Activated T-cell treated with anti-CD3 and anti-CD28 coated beads for 48 hours (primary cell): ENCODE data around the gene CTXN2.

Experiments used
- DNase-seq: peaks from one replicate; pipeline ENCODE4 v3.0.0-alpha.2; 2020; ENCODE audit warnings: low read depth

CTXN2 gene

GRCh38 chr15:48222627-48223026, 31.2 kb downstream of the CTXN2 start:
- no peak for DNase-seq

GRCh38 chr15:48225771-48226170, 34.3 kb downstream of the CTXN2 start:
- no peak for DNase-seq

DNA sequence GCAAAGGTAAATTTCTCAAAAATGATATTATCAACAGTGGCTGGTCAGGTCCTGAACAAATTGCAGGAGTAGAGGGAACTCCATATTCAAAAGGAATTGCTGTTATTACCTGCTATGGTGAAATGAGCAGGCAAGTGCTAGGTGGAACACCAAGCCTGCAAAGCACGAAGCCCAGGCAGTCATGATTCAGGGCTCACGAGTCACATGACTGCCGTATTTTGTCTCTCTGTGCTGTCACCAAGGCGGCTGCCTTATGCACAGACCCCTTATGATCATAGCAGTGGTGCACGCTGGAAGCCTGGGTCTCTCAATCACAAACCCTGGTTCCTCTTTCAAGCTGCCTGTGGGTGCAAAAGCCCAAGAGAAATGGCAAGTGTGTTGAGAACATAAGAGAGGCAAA, 39.0 kb downstream of the CTXN2 start:
- no peak for DNase-seq

DNA sequence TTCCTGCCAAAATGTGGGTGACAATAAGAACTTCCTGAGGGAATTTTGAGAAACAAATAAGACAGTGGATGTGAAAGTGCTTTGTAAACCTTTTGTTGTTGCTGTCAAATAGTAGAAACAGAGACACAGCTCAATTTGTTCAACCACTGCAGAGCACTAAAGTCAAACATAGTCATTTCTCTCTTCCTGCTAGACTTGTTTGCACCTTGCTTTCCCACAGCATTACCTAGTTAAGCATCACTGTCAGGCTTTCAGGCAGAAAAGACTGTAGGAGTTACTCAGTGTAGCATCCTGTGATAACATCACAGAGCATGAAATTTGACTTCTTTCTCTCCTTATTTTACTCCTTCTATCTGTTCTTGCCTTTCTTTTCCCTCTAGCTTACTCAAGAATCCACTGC, 41.8 kb downstream of the CTXN2 start:
- DNase-seq, result no peak

DNA sequence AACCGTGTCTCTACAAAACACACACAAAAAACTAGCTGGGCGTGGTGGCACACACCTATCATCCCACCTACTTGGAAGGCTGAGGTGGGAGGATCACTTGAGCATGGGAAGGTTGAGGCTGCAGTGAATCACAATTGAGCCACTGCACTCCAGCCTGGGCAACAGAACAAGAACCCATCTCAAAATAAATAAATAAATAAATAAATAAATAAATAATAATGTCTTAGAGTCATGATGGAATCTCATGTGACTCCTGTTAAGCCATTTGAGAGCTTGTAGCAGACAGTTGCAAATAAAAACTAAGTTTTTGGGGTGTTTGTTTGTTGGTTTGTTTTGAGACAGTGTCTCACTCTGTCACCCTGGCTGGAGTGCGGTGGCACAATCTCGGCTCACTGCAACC, 47.9 kb downstream of the CTXN2 start:
- no peak for DNase-seq

DNA sequence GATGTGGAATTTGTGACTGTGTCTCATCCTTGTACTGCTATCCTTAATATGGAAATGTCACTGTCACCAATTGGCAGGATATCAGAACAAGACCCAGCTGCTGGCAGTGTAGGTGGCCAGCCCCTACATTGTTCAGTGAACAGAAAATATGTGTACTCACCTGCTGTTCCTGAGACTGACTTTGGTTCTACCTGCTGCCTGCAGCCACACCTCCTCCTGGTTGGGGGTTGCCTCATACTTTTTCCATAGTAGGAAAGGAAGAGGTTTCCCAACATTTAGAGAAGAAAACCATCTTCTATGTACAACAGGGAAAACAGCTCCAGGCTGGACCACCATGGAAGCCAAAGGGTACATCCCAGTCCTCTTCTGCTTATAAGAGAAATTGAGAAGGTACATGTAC, 50.5 kb downstream of the CTXN2 start:
- no peak for DNase-seq

DNA sequence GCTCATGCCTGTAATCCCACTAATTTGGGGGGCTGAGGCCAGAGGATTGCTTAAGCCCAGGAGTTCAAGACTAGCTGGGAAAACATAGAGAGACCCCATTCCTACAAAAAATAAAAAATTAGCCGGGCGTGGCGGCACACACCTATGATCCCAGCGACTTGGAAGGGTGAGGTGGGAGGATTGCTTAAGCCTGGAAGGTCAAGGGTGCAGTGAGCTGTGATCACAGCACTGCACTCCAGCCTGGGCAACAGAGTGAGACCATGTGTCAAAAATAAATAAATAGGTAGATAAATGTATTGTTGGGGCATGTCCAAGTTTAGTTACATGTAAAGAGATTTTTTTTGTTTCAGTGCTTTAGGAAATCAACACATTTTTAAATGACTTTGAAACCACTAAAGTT, 51.1 kb downstream of the CTXN2 start:
- DNase-seq, result no peak

DNA sequence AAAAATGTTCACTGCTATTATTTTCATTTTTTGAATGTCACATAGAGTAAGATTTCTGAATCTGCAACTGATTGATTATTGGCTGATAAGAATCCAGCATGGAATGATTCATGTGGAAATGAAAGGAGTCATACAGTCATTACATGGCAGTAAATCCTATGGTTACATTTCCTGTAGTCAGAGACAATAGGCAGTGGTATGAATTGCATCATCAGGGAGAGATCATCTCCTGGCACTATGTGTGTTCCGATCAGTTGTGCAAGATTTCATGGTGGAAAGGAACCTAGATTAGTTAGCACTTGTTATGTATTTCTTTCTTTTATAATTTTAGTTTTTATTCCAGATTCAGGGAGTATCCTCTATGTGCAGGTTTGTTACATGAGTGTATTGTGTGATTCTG, 53.5 kb downstream of the CTXN2 start:
- DNase-seq, result no peak

DNA sequence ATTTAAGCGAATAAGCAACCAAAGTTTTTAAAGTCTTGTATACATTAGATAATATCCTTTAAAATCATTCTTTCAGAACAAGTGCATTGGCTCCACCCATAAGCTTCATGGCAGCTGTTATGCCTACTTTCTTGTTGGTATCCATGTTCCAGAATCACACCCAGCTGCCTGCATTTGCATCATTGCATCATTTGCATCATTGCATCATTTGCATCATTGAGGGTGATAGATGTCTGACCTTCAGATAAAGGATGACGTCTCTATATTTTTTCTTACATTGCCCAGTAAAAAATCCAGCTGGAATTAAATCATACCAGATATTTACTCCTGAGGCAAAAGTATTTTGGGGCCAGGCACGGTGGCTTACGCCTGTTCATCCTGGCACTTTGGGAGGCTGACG, 56.9 kb downstream of the CTXN2 start:
- DNase-seq, result no peak

GRCh38 chr15:48250640-48251076, 59.2 kb downstream of the CTXN2 start:
- DNase-seq, result no peak

GRCh38 chr15:48253172-48253571, 61.7 kb downstream of the CTXN2 start:
- DNase-seq, result no peak
